NCI-H524 (cell line): Measurements from ENCODE around the gene TNFRSF8.

Experiments used
- DNase-seq, 2 experiments: peaks; one replicate each; lab custom pipeline; 2025; lab: John Stamatoyannopoulos, UW

TNFRSF8 gene

GRCh38 chr1:12173631-12174121 is 110.6 kb downstream of the TNFRSF8 start:
- no peak for DNase-seq

GRCh38 chr1:12174924-12175810 is 112.1 kb downstream of the TNFRSF8 start:
- DNase-seq = no peak

GRCh38 chr1:12176298-12177118 is 113.4 kb downstream of the TNFRSF8 start:
- no peak for DNase-seq

- no peak for DNase-seq
These were observed 114.3 kb downstream of the TNFRSF8 start for GRCh38 chr1:12177156-12177998.

- DNase-seq = peak in 1 of 2 experiments; percentile 41
These were observed 114.9 kb downstream of the TNFRSF8 start for GRCh38 chr1:12177999-12178441.

- no peak for DNase-seq
These were observed 115.4 kb downstream of the TNFRSF8 start for GRCh38 chr1:12178511-12178910.

GRCh38 chr1:12179111-12179519 is 116.0 kb downstream of the TNFRSF8 start:
- no peak for DNase-seq

GRCh38 chr1:12179676-12180075 is 116.6 kb downstream of the TNFRSF8 start:
- no peak for DNase-seq

- no peak for DNase-seq
These were observed 117.2 kb downstream of the TNFRSF8 start for GRCh38 chr1:12180315-12180714.

GRCh38 chr1:12180903-12181302 is 117.8 kb downstream of the TNFRSF8 start:
- DNase-seq = no peak

GRCh38 chr1:12181568-12181967 is 118.5 kb downstream of the TNFRSF8 start:
- no peak for DNase-seq

GRCh38 chr1:12182410-12182984 is 119.4 kb downstream of the TNFRSF8 start:
- DNase-seq = no peak

- no peak for DNase-seq
These were observed 120.1 kb downstream of the TNFRSF8 start for GRCh38 chr1:12183095-12183794.

GRCh38 chr1:12184008-12184681 is 121.0 kb downstream of the TNFRSF8 start:
- DNase-seq = no peak

- DNase-seq = no peak
These were observed 122.2 kb downstream of the TNFRSF8 start for GRCh38 chr1:12185036-12185917.

- no peak for DNase-seq
These were observed 123.0 kb downstream of the TNFRSF8 start for GRCh38 chr1:12185918-12186678.

GRCh38 chr1:12186679-12186985 is 123.5 kb downstream of the TNFRSF8 start:
- DNase-seq = no peak

- DNase-seq = no peak
These were observed 125.0 kb downstream of the TNFRSF8 start for GRCh38 chr1:12188115-12188514.
